B cell (primary cell): ENCODE results near the gene USP6NL. TPM values are rescaled to one million over a fixed set of nuclear protein-coding genes. Genes with fewer than 3 reads are reported as not detected.

ENCODE experiments used
- ATAC-seq: fragments of 200-7000 bp; cut with Tn5 transposase; one replicate; pipeline ENCODE4 v1.10.0; 2021; ENCODE audit warnings: low read depth, mild to moderate bottlenecking, moderate number of reproducible peaks, moderate library complexity
- CTCF ChIA-PET: fragments of 350-600 bp; sonication (Branson Sonifier 250); formaldehyde crosslinking; loops from one replicate; lab custom pipeline; 2021; ENCODE audit warnings: antibody characterized with exemption, inconsistent platforms; lab: Charles Lee
- POLR2A ChIA-PET: fragments of 350-600 bp; sonication (Branson Sonifier 250); formaldehyde crosslinking; loops from one replicate; lab custom pipeline; 2021; ENCODE audit warnings: antibody characterized with exemption; lab: Charles Lee
- DNase-seq: peaks from one replicate; pipeline ENCODE4 v3.0.0; 2013
- H2AFZ ChIP-seq: 2 replicates; pipeline ENCODE4 v1.6.1; 2012; ENCODE audit warnings: mild to moderate bottlenecking, low read depth, low read length; ENCODE audit not compliant: insufficient read depth, poor library complexity, severe bottlenecking
- H3K27ac ChIP-seq, 2 donors: 1 replicate in 1 of 2; 2 replicates in 1 of 2; pipeline ENCODE4 v1.5.1; 2012 to 2013; ENCODE audit warnings: low read length in 2 of 2, mild to moderate bottlenecking in 2 of 2, moderate library complexity in 1 of 2
- H3K27me3 ChIP-seq, 4 experiments: fragments of 200-600 bp in 1 of 4; sonication (generic) in 1 of 4; replicated peaks in 1 of 4; 1 replicate in 2 of 4; 2 replicates in 2 of 4; pipeline versions ENCODE4 v1.6.1 to v1.7.0; 2013 to 2016; ENCODE audit warnings: low read length in 3 of 4, mild to moderate bottlenecking in 2 of 4, mixed read lengths in 1 of 4, moderate library complexity in 1 of 4; ENCODE audit not compliant: insufficient read depth in 4 of 4, control insufficient read depth in 3 of 4; ENCODE audit errors: control extremely low read depth in 1 of 4
- H3K36me3 ChIP-seq, 2 experiments: replicated peaks in 1 of 2; 1 replicate in 1 of 2; 2 replicates in 1 of 2; pipeline versions ENCODE4 v1.6.1 to v1.7.1; 2013; ENCODE audit warnings: low read length in 1 of 2; ENCODE audit not compliant: insufficient read depth in 2 of 2, control insufficient read depth in 1 of 2; ENCODE audit errors: control extremely low read depth in 1 of 2, extremely low read depth in 1 of 2
- H3K4me1 ChIP-seq, 2 donors: fragments of 200-600 bp in 1 of 2; sonication (generic) in 1 of 2; 1 replicate in 1 of 2; 2 replicates in 1 of 2; pipeline versions ENCODE4 v1.5.1 to v1.6.1; 2013 to 2017; ENCODE audit warnings: low read length in 2 of 2; ENCODE audit not compliant: control insufficient read depth in 2 of 2, insufficient read depth in 2 of 2
- H3K4me2 ChIP-seq: replicated peaks from 2 replicates; pipeline ENCODE3; 2012; ENCODE audit warnings: mild to moderate bottlenecking, low read depth, low read length; ENCODE audit not compliant: poor library complexity, severe bottlenecking
- H3K4me3 ChIP-seq, 5 experiments: fragments of 200-600 bp in 1 of 5; sonication (generic) in 1 of 5; 1 replicate in 3 of 5; 2 replicates in 2 of 5; pipeline versions ENCODE4 v1.5.1 to v1.7.0; 2011 to 2016; ENCODE audit warnings: low read length in 4 of 5, mild to moderate bottlenecking in 4 of 5, low read depth in 2 of 5, control low read depth in 1 of 5, moderate library complexity in 1 of 5; ENCODE audit not compliant: insufficient read depth in 1 of 5; ENCODE audit errors: control extremely low read depth in 1 of 5, extremely low read depth in 1 of 5
- H3K79me2 ChIP-seq: fragments of 200-600 bp; sonication (generic); one replicate; pipeline ENCODE4 v1.6.0; 2016; ENCODE audit warnings: low read length; ENCODE audit not compliant: control insufficient read depth, insufficient read depth
- H3K9ac ChIP-seq: fragments of 200-600 bp; sonication (generic); 2 replicates; pipeline ENCODE4 v1.6.1; 2017; ENCODE audit warnings: mild to moderate bottlenecking, low read length, moderate library complexity
- H3K9me3 ChIP-seq, 3 donors: one replicate each; pipeline versions ENCODE4 v1.6.1 to v1.7.1; 2013; ENCODE audit warnings: low read length in 2 of 3; ENCODE audit not compliant: control insufficient read depth in 2 of 3, insufficient read depth in 1 of 3; ENCODE audit errors: control extremely low read depth in 1 of 3
- H4K20me1 ChIP-seq: 2 replicates; pipeline ENCODE4 v1.6.0; 2012; ENCODE audit warnings: mild to moderate bottlenecking, low read length; ENCODE audit not compliant: insufficient read depth, control insufficient read depth, poor library complexity, severe bottlenecking
- H3K27ac Mint-ChIP-seq: one replicate; pipeline ENCODE4 v1.8.0; 2021; ENCODE audit warnings: mixed read lengths
- H3K27me3 Mint-ChIP-seq: one replicate; pipeline ENCODE4 v1.8.0; 2021; ENCODE audit warnings: mixed read lengths
- H3K4me1 Mint-ChIP-seq: one replicate; pipeline ENCODE4 v1.8.0; 2021; ENCODE audit warnings: mixed read lengths
- H3K4me3 Mint-ChIP-seq: one replicate; pipeline ENCODE4 v1.8.0; 2021; ENCODE audit warnings: mixed read lengths
- H3K9me3 Mint-ChIP-seq: one replicate; pipeline ENCODE4 v1.8.0; 2022; ENCODE audit warnings: mixed read lengths; ENCODE audit not compliant: insufficient read depth
- EZH2 ChIP-seq: IDR thresholded peaks from 2 replicates; pipeline ENCODE4 v1.6.1; 2012; ENCODE audit warnings: borderline replicate concordance, low read depth, mild to moderate bottlenecking, moderate library complexity, low read length; ENCODE audit not compliant: insufficient read depth, poor library complexity, severe bottlenecking
- WGBS: methylation state at CpG from one replicate; pipeline ENCODE4 v1.1.5; 2013; ENCODE audit warnings: missing lambda C conversion rate; ENCODE audit not compliant: insufficient coverage; 5-methylcytosine and 5-hydroxymethylcytosine counted together
- intact Hi-C: fragments of 100-400 bp; cut with micrococcal nuclease; formaldehyde crosslinking; loops from one replicate; pipeline ENCODE4 v1.10.0; 2022
- polyA plus RNA-seq: library from polyadenylated mRNA; depleted of rRNA; stranded (reverse); fragments of >200 nt; gene quantifications from 2 replicates; pipeline ENCODE4 v1.2.3, GENCODE V29; 2012
- total RNA-seq, 2 donors: library from RNA; stranded (reverse); fragments of 120-200 nt in 1 of 2; gene quantifications; 1 replicate in 1 of 2; 2 replicates in 1 of 2; pipeline versions ENCODE4 v1.2.3 to v1.2.4, GENCODE V29; 2013 to 2022
- TF ChIP-seq, protein P1 (sequence below): fragments of 200-600 bp; IDR thresholded peaks from one replicate; pipeline ENCODE4 v1.8.0; 2022; ENCODE audit warnings: antibody characterized with exemption, mild to moderate bottlenecking

The USP6NL gene
- total and polyA plus RNA-seq, 2 donors (not counting 1 experiment from before 2014, with no cell fraction given), result 27.0 to 61.5 TPM

DNA sequence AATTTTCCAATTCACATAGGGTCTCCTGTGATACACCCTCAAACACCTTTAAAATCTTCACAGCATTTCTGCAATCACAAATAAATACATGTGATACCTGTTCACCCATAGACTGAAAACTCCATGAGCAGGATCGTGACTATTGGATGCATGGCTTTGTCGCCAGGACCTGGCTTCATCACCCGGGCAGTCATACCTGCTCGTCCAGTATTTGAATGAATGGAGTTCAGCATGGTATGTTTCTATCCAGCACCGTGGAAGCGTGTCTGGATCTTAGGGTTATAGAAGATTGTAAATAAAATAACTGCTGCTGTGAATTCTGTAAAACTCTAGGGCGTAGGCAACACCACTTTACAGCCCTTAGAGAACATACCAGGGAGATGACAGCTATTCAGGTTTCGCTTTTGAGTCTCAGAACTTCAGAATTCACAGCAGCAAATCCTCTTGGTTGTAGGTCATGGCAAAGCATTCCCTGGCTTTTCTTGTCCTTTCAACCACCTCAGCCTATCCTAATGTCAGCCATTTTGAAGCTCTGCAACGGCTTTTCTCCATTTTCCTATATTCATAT is 47.4 kb upstream of the USP6NL start:
- no peaks in the 10 kb centered on the region for H3K79me2 ChIP-seq
- no peak overlapping the region for H3K4me3 Mint-ChIP-seq
- TF ChIP-seq, protein P1, sequence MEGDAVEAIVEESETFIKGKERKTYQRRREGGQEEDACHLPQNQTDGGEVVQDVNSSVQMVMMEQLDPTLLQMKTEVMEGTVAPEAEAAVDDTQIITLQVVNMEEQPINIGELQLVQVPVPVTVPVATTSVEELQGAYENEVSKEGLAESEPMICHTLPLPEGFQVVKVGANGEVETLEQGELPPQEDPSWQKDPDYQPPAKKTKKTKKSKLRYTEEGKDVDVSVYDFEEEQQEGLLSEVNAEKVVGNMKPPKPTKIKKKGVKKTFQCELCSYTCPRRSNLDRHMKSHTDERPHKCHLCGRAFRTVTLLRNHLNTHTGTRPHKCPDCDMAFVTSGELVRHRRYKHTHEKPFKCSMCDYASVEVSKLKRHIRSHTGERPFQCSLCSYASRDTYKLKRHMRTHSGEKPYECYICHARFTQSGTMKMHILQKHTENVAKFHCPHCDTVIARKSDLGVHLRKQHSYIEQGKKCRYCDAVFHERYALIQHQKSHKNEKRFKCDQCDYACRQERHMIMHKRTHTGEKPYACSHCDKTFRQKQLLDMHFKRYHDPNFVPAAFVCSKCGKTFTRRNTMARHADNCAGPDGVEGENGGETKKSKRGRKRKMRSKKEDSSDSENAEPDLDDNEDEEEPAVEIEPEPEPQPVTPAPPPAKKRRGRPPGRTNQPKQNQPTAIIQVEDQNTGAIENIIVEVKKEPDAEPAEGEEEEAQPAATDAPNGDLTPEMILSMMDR, result no peak
- TF ChIP-seq EZH2, result no peak
- WGBS, result 96% methylated on average over 4 of the region's 9 CpGs
- peaks cover 36% of the 10 kb centered on the region for H3K4me1 Mint-ChIP-seq
- no peak overlapping the region for H3K9ac ChIP-seq
- intact Hi-C loops, result no loop called here
- ChIA-PET POLR2A (no interaction called here), CTCF (interaction anchor here (0.6 kb wide), 1 partner anchor 17 kb away, joined by 3 read pairs; no protein-coding TSS in a partner anchor)
- H2AFZ ChIP-seq, result no peak overlapping the region
- H3K27me3 ChIP-seq, result no peaks in the 10 kb centered on the region
- no peaks in the 10 kb centered on the region for H3K36me3 ChIP-seq
- no peaks in the 10 kb centered on the region for H4K20me1 ChIP-seq
- H3K27me3 Mint-ChIP-seq, result no peaks in the 10 kb centered on the region
- H3K27ac ChIP-seq, result no peak overlapping the region
- H3K4me2 ChIP-seq, result no peak overlapping the region
- H3K9me3 Mint-ChIP-seq, result no peaks in the 10 kb centered on the region
- no peak for DNase-seq
- no peak overlapping the region for H3K4me3 ChIP-seq
- ATAC-seq, result no peak
- H3K4me1 ChIP-seq, result peaks cover 31 to 36% of the 10 kb centered on the region in 2 donors
- no peak overlapping the region for H3K27ac Mint-ChIP-seq
- no peaks in the 10 kb centered on the region for H3K9me3 ChIP-seq

DNA sequence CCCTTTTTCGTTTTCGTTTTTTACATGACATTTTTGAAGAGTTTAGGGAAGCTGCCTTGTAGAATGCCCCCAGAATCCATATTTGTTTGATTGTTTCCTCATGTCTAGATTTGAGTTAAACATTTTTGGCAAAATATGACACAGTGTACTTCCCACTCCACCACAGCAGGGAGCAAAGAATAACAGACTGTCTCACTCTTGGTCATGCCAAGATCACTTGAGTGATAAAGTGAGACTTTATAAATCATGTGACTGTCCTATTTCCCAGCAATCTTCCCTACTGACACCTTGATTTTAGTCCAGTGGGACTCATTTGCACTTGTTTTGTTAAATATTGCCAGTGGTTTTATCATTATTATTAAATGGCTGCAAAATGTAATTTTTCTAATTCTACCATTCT is 44.4 kb upstream of the USP6NL start:
- no peaks in the 10 kb centered on the region for H3K27me3 Mint-ChIP-seq
- Histone ChIP-seq H3K4me3 (no peak overlapping the region), H3K4me2 (no peak overlapping the region), H2AFZ (no peak overlapping the region), H3K4me1 (peaks cover 1 to 6% of the 10 kb centered on the region in 2 donors), H3K36me3 (no peaks in the 10 kb centered on the region), H3K9ac (no peak overlapping the region), H3K27me3 (no peaks in the 10 kb centered on the region), H3K79me2 (no peaks in the 10 kb centered on the region), H3K27ac (no peak overlapping the region), H3K9me3 (no peaks in the 10 kb centered on the region), H4K20me1 (no peaks in the 10 kb centered on the region)
- DNase-seq (no peak), ATAC-seq (no peak)
- TF ChIP-seq EZH2, result no peak
- TF ChIP-seq, protein P1, result no peak
- peaks cover 10% of the 10 kb centered on the region for H3K4me1 Mint-ChIP-seq
- no peaks in the 10 kb centered on the region for H3K9me3 Mint-ChIP-seq
- ChIA-PET POLR2A (interaction anchor here (1.3 to 1.5 kb wide), 2 partner anchors 26 to 30 kb away, joined by 3 to 7 read pairs; no protein-coding TSS in a partner anchor), CTCF (interaction anchor here (0.6 to 1.5 kb wide), 4 partner anchors 11 to 102 kb away, joined by 3 to 4 read pairs (median 4); no protein-coding TSS in a partner anchor)
- no CpG with 5 or more reads among the region's 2 CpGs for WGBS
- intact Hi-C loops, result no loop called here
- H3K27ac Mint-ChIP-seq, result no peak overlapping the region
- H3K4me3 Mint-ChIP-seq, result no peak overlapping the region
